Measurements from ENCODE around the gene MAP4K3.

Gene MAP4K3

DNA sequence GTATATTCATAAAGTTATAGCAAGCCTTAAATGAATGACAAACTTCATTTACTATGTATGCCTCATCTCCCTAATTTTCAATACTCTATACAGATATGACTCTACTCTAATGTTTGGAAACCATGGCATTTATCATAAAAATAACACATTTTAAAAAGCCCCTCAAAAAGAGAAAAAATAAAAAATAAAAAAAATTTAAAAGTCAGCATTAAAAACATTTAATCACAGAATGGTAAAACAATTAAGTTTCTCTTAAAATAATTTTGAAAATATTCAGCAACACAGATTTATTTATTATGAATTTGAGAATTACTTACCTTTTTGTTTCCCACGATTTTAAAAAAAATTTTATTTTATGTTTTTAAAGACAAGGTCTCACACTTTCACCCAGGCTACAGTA is 128.3 kb downstream of the MAP4K3 start:
- TF ChIP-seq, protein P1, sequence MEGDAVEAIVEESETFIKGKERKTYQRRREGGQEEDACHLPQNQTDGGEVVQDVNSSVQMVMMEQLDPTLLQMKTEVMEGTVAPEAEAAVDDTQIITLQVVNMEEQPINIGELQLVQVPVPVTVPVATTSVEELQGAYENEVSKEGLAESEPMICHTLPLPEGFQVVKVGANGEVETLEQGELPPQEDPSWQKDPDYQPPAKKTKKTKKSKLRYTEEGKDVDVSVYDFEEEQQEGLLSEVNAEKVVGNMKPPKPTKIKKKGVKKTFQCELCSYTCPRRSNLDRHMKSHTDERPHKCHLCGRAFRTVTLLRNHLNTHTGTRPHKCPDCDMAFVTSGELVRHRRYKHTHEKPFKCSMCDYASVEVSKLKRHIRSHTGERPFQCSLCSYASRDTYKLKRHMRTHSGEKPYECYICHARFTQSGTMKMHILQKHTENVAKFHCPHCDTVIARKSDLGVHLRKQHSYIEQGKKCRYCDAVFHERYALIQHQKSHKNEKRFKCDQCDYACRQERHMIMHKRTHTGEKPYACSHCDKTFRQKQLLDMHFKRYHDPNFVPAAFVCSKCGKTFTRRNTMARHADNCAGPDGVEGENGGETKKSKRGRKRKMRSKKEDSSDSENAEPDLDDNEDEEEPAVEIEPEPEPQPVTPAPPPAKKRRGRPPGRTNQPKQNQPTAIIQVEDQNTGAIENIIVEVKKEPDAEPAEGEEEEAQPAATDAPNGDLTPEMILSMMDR (IDR thresholded peaks at IDR 0.05; ENCODE audit: insufficient read depth, missing control alignments), result no peak
- DNase-seq (ENCODE audit: insufficient read length, low spot score) (no peak), FAIRE-seq (no peak)

DNA sequence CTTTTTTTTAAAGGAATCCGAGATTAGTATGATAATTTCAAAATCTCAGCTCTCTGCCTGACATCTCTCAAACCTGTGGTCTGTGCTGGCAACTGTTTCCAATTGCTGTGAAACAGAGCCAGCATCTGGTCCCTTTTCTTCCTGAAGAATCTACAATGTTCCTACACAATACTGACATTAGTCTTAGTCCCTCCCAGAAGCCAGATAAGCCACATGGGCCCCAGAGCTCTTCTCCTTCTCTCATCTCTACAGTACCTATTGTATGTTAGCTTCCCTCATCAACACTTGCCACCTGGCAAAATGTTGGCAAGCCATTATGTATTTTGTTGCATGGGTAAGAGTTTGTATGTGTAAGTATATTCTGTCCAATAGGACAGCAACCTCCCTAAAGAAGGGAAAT is 130.5 kb downstream of the MAP4K3 start:
- TF ChIP-seq, protein P1 (IDR thresholded peaks at IDR 0.05; ENCODE audit: insufficient read depth, missing control alignments), result no peak
- no peak for DNase-seq (ENCODE audit: insufficient read length, low spot score)
- FAIRE-seq, result no peak

GRCh38 chr2:39304729-39305128 is 132.4 kb downstream of the MAP4K3 start:
- no peak for FAIRE-seq
- TF ChIP-seq, protein P1 (IDR thresholded peaks at IDR 0.05; ENCODE audit: insufficient read depth, missing control alignments), result no peak

GRCh38 chr2:39304200-39304599 is 132.9 kb downstream of the MAP4K3 start:
- FAIRE-seq, result no peak
- DNase-seq (ENCODE audit: insufficient read length, low spot score), result no peak
- TF ChIP-seq, protein P1 (IDR thresholded peaks at IDR 0.05; ENCODE audit: insufficient read depth, missing control alignments), result no peak

More at GRCh38 chr2:39304729-39305128, 132.4 kb downstream of the MAP4K3 start:
- DNase-seq (ENCODE audit: insufficient read length, low spot score), result no peak

DNA sequence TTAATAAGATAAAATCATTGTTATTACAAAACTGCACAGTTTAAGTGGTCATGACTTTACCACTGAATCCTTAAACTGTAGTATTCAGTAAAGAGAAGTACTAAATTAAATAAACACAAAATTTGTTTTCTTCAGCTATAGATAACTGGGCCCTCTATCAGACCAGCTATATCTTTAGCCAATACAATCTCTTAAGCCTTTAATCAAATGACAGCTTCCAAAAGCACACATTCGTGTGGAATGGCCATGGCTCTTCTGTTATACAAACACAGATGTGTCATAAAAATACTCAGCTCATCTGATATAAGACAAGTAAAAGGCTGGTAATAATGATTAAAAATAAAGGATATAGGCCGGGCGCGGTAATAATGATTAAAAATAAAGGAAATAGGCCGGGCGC is 135.7 kb downstream of the MAP4K3 start:
- FAIRE-seq (no peak), DNase-seq (ENCODE audit: insufficient read length, low spot score) (no peak)
- TF ChIP-seq, protein P1 (IDR thresholded peaks at IDR 0.05; ENCODE audit: insufficient read depth, missing control alignments), result no peak

DNA sequence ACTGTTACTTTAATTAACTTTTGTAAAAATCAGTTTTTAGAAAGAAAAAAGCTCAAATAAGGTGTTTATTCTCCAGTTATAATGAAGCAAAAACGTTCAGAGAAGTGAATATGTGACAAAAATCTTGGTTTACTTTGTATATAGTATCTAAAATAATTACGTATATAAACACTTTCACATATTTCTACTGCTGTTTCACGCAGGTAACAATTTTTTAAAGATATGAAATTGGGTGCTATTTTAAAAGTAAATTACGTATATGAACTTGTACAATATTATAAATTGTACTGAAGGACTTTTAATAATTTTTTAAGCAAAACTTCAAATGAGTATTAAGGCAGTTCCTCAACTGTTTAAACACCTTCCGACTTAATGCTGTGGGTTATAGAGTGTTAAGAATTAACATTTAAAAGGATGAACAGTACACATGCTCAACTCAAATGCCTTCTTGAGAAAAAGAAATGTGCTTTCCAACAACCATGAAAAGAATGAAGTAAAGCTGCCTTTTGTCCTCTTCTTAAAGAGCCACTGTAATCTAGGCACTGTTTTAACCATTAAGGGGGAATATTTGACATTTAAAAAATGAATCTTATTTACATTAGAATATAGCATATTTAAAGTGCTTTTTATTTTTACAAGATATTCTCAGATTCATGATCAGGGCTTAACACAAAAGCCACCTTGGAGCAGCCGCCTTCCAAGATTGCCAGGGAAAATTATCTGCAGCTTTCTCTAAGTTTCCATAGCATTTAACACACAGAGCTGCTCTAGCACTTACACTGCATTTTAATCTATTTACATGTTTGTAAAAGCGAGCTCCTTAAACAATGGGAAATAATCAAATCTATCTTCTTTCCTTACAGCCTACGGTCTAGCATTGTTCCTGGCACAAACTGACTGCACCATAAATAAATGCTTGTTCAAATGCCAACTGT is 136.8 kb downstream of the MAP4K3 start:
- DNase-seq (ENCODE audit: insufficient read length, low spot score) (no peak), FAIRE-seq (no peak)
- TF ChIP-seq, protein P1 (IDR thresholded peaks at IDR 0.05; ENCODE audit: insufficient read depth, missing control alignments), result no peak

- TF ChIP-seq, protein P1 (IDR thresholded peaks at IDR 0.05; ENCODE audit: insufficient read depth, missing control alignments), result no peak
- no peak for DNase-seq (ENCODE audit: insufficient read length, low spot score)
- no peak for FAIRE-seq
Measured at GRCh38 chr2:39290433-39290832, 146.7 kb downstream of the MAP4K3 start.

All from D721Med (cell line).